Muscle layer of duodenum (tissue), 2 donors: ENCODE results near the gene CCDC197.

Experiments
- H3K27ac ChIP-seq: one replicate; pipeline ENCODE4 v1.7.0; 2013; ENCODE audit warnings: mild to moderate bottlenecking, low read length
- H3K27me3 ChIP-seq: one replicate; pipeline ENCODE4 v1.7.0; 2013; ENCODE audit warnings: low read depth, mild to moderate bottlenecking, control low read depth, low read length
- H3K36me3 ChIP-seq, 2 donors: one replicate each; pipeline ENCODE4 v1.7.0; 2013; ENCODE audit warnings: low read length in 2 of 2, control low read depth in 1 of 2, mild to moderate bottlenecking in 1 of 2; ENCODE audit not compliant: insufficient read depth in 2 of 2, control insufficient read depth in 1 of 2
- H3K4me1 ChIP-seq, 2 donors: one replicate each; pipeline ENCODE4 v1.7.0; 2013; ENCODE audit warnings: low read length in 2 of 2, mild to moderate bottlenecking in 2 of 2, control low read depth in 1 of 2, moderate library complexity in 1 of 2; ENCODE audit not compliant: insufficient read depth in 2 of 2, control insufficient read depth in 1 of 2
- H3K4me3 ChIP-seq, 2 donors: one replicate each; pipeline ENCODE4 v1.7.0; 2013; ENCODE audit warnings: low read length in 2 of 2, low read depth in 1 of 2, mild to moderate bottlenecking in 1 of 2
- H3K9me3 ChIP-seq, 2 donors: one replicate each; pipeline ENCODE4 v1.7.0; 2013; ENCODE audit warnings: low read length in 2 of 2, control low read depth in 1 of 2, mild to moderate bottlenecking in 1 of 2; ENCODE audit not compliant: control insufficient read depth in 1 of 2
- donor health status: healthy.

The CCDC197 gene

GRCh38 chr14:94021416-94022157, 24.5 kb downstream of the CCDC197 start:
- Histone ChIP-seq H3K36me3 (no peaks in the 10 kb centered on the region), H3K9me3 (no peaks in the 10 kb centered on the region), H3K4me3 (no peak overlapping the region), H3K27me3 (no peaks in the 10 kb centered on the region), H3K4me1 (peaks cover 0 to 3% of the 10 kb centered on the region in 2 donors), H3K27ac (no peak overlapping the region)

- no peaks in the 10 kb centered on the region for H3K36me3 ChIP-seq
These were observed 25.7 kb downstream of the CCDC197 start for GRCh38 chr14:94022532-94023411.

GRCh38 chr14:94024549-94024948, 27.4 kb downstream of the CCDC197 start:
- H3K4me3 ChIP-seq: no peak overlapping the region
- no peak overlapping the region for H3K27ac ChIP-seq
- no peaks in the 10 kb centered on the region for H3K9me3 ChIP-seq
- no peaks in the 10 kb centered on the region for H3K27me3 ChIP-seq
- H3K36me3 ChIP-seq: no peaks in the 10 kb centered on the region
- peaks cover 0 to 3% of the 10 kb centered on the region in 2 donors for H3K4me1 ChIP-seq

More at GRCh38 chr14:94022532-94023411, 25.7 kb downstream of the CCDC197 start:
- no peak overlapping the region for H3K4me3 ChIP-seq
- no peaks in the 10 kb centered on the region for H3K27me3 ChIP-seq
- no peaks in the 10 kb centered on the region for H3K9me3 ChIP-seq
- H3K4me1 ChIP-seq: peaks cover 0 to 3% of the 10 kb centered on the region in 2 donors
- no peak overlapping the region for H3K27ac ChIP-seq

GRCh38 chr14:94025720-94026119, 28.6 kb downstream of the CCDC197 start:
- Histone ChIP-seq H3K4me1 (peaks cover 0 to 3% of the 10 kb centered on the region in 2 donors), H3K36me3 (no peaks in the 10 kb centered on the region), H3K9me3 (no peaks in the 10 kb centered on the region), H3K27me3 (no peaks in the 10 kb centered on the region), H3K4me3 (peak overlapping the region; percentile 44 to 74), H3K27ac (no peak overlapping the region)

- Histone ChIP-seq H3K4me1 (peaks cover 0 to 3% of the 10 kb centered on the region in 2 donors), H3K4me3 (peak within 1 kb of the TSS; percentile 44 to 74), H3K27ac (no peak within 1 kb of the TSS), H3K36me3 (no peaks in the 10 kb centered on the region), H3K9me3 (no peaks in the 10 kb centered on the region), H3K27me3 (no peaks in the 10 kb centered on the region)
These were observed 29.2 kb downstream of the CCDC197 start, which contains the start of gene OTUB2 for GRCh38 chr14:94026173-94026888. Gene OTUB2 (plus strand): TSS chr14:94026340. CDS start chr14:94026538, 198 bp downstream.

GRCh38 chr14:94026889-94027469, 29.9 kb downstream of the CCDC197 start:
- Histone ChIP-seq H3K27ac (no peak overlapping the region), H3K4me1 (peaks cover 0 to 3% of the 10 kb centered on the region in 2 donors), H3K4me3 (peak overlapping the region; percentile 11 to 74), H3K36me3 (no peaks in the 10 kb centered on the region), H3K9me3 (no peaks in the 10 kb centered on the region), H3K27me3 (no peaks in the 10 kb centered on the region)

- H3K4me1 ChIP-seq: peaks cover 0 to 3% of the 10 kb centered on the region in 2 donors
- no peaks in the 10 kb centered on the region for H3K27me3 ChIP-seq
- no peak overlapping the region for H3K27ac ChIP-seq
- H3K9me3 ChIP-seq: no peaks in the 10 kb centered on the region
- H3K4me3 ChIP-seq: no peak overlapping the region
- no peaks in the 10 kb centered on the region for H3K36me3 ChIP-seq
These were observed 30.7 kb downstream of the CCDC197 start for GRCh38 chr14:94027566-94028449.

GRCh38 chr14:94028450-94028826, 31.3 kb downstream of the CCDC197 start:
- H3K27me3 ChIP-seq: no peaks in the 10 kb centered on the region
- no peak overlapping the region for H3K4me3 ChIP-seq

GRCh38 chr14:94029265-94029664, 32.2 kb downstream of the CCDC197 start:
- no peaks in the 10 kb centered on the region for H3K9me3 ChIP-seq
- no peaks in the 10 kb centered on the region for H3K36me3 ChIP-seq
- no peak overlapping the region for H3K27ac ChIP-seq
- no peak overlapping the region for H3K4me3 ChIP-seq
- H3K27me3 ChIP-seq: no peaks in the 10 kb centered on the region
- H3K4me1 ChIP-seq: peaks cover 0 to 3% of the 10 kb centered on the region in 2 donors

More at GRCh38 chr14:94028450-94028826, 31.3 kb downstream of the CCDC197 start:
- Histone ChIP-seq H3K4me1 (peaks cover 0 to 3% of the 10 kb centered on the region in 2 donors), H3K27ac (no peak overlapping the region), H3K9me3 (no peaks in the 10 kb centered on the region), H3K36me3 (no peaks in the 10 kb centered on the region)

GRCh38 chr14:94029671-94030203, 32.6 kb downstream of the CCDC197 start:
- Histone ChIP-seq H3K4me3 (no peak overlapping the region), H3K4me1 (peaks cover 0 to 3% of the 10 kb centered on the region in 2 donors), H3K27me3 (no peaks in the 10 kb centered on the region), H3K36me3 (no peaks in the 10 kb centered on the region), H3K9me3 (no peaks in the 10 kb centered on the region), H3K27ac (no peak overlapping the region)
